GM23338 (cell line): ENCODE results near the gene DHRS13. TPM values are rescaled to one million over a fixed set of nuclear protein-coding genes. Genes with fewer than 3 reads are reported as not detected.

Experiments used
- ATAC-seq: fragments of 200-7000 bp; cut with Tn5 transposase; 3 replicates; pipeline ENCODE4 v1.9.1; 2020
- DNase-seq: peaks from one replicate; pipeline ENCODE4 v3.0.0-alpha.2; 2015; ENCODE audit warnings: low spot score
- H2AFZ ChIP-seq: fragments of 200-600 bp; sonication (generic); 2 replicates; pipeline ENCODE4 v1.8.0; 2016; ENCODE audit warnings: antibody characterized with exemption, mild to moderate bottlenecking, moderate library complexity
- H3F3A ChIP-seq: fragments of 200-600 bp; sonication (generic); replicated peaks from 2 replicates; pipeline ENCODE4 v1.8.0; 2017; ENCODE audit warnings: antibody characterized with exemption, mixed run types, low read depth
- H3K27ac ChIP-seq: fragments of 200-600 bp; sonication (generic); 2 replicates; pipeline ENCODE4 v1.6.1; 2016; ENCODE audit warnings: low read depth
- H3K27me3 ChIP-seq: fragments of 200-600 bp; sonication (generic); 2 replicates; pipeline ENCODE4 v1.8.0; 2016; ENCODE audit warnings: mild to moderate bottlenecking, mixed run types, moderate library complexity; ENCODE audit not compliant: insufficient read depth
- H3K36me3 ChIP-seq: fragments of 200-600 bp; sonication (generic); 2 replicates; pipeline ENCODE4 v1.8.0; 2016; ENCODE audit warnings: mild to moderate bottlenecking; ENCODE audit not compliant: insufficient read depth
- H3K4me1 ChIP-seq: fragments of 200-600 bp; sonication (generic); 2 replicates; pipeline ENCODE4 v1.8.0; 2016; ENCODE audit warnings: mild to moderate bottlenecking, moderate library complexity; ENCODE audit not compliant: insufficient read depth
- H3K4me2 ChIP-seq: fragments of 200-600 bp; sonication (generic); 2 replicates; pipeline ENCODE4 v1.7.1; 2017; ENCODE audit warnings: mixed run types
- H3K4me3 ChIP-seq: fragments of 200-600 bp; sonication (generic); 2 replicates; pipeline ENCODE4 v1.6.1; 2016; ENCODE audit warnings: mixed run types
- H3K79me2 ChIP-seq: fragments of 200-600 bp; sonication (generic); replicated peaks from 2 replicates; pipeline ENCODE4 v1.8.0; 2017; ENCODE audit warnings: mild to moderate bottlenecking; ENCODE audit not compliant: insufficient read depth
- H3K9me2 ChIP-seq: fragments of 200-600 bp; sonication (generic); 2 replicates; pipeline ENCODE4 v1.8.0; 2017; ENCODE audit not compliant: insufficient read depth
- H4K20me1 ChIP-seq: fragments of 200-600 bp; sonication (generic); replicated peaks from 2 replicates; pipeline ENCODE4 v1.8.0; 2017; ENCODE audit warnings: mild to moderate bottlenecking; ENCODE audit not compliant: insufficient read depth
- H3K27ac Mint-ChIP-seq: 2 replicates; pipeline ENCODE4 v1.8.0; 2020; ENCODE audit warnings: inconsistent platforms, mild to moderate bottlenecking, moderate library complexity, mixed read lengths
- H3K27me3 Mint-ChIP-seq: 3 replicates; pipeline ENCODE4 v1.8.0; 2022; ENCODE audit warnings: low read depth, mild to moderate bottlenecking, moderate library complexity, mixed read lengths, inconsistent platforms; ENCODE audit not compliant: insufficient read depth, poor library complexity
- H3K36me3 Mint-ChIP-seq: 3 replicates; pipeline ENCODE4 v1.8.0; 2021; ENCODE audit warnings: low read depth, mild to moderate bottlenecking, inconsistent platforms, moderate library complexity, mixed read lengths
- H3K4me1 Mint-ChIP-seq: 3 replicates; pipeline ENCODE4 v1.8.0; 2020; ENCODE audit warnings: mild to moderate bottlenecking, inconsistent platforms, mixed read lengths
- H3K4me3 Mint-ChIP-seq: 3 replicates; pipeline ENCODE4 v1.8.0; 2021; ENCODE audit warnings: moderate library complexity, mild to moderate bottlenecking, inconsistent platforms, mixed read lengths
- H3K9me3 Mint-ChIP-seq: 3 replicates; pipeline ENCODE4 v1.8.0; 2020; ENCODE audit warnings: moderate library complexity, mild to moderate bottlenecking, inconsistent platforms, mixed read lengths
- CREB1 ChIP-seq: fragments of 250-450 bp; sonication (Bioruptor Pico); IDR thresholded peaks from 2 replicates; pipeline ENCODE4 v1.5.0; 2020; ENCODE audit warnings: low read depth, mild to moderate bottlenecking, moderate library complexity
- EZH2 ChIP-seq: fragments of 200-600 bp; sonication (generic); IDR thresholded peaks from one replicate; pipeline ENCODE4 v1.8.0; 2017; ENCODE audit warnings: antibody characterized with exemption, mild to moderate bottlenecking, low read depth; ENCODE audit not compliant: unreplicated experiment
- EZH2phosphoT487 ChIP-seq: fragments of 200-600 bp; sonication (generic); IDR thresholded peaks from one replicate; pipeline ENCODE4 v1.8.1; 2018; ENCODE audit warnings: antibody characterized with exemption; ENCODE audit not compliant: unreplicated experiment
- NANOG ChIP-seq: IDR thresholded peaks from 2 replicates; pipeline ENCODE4 v1.6.1; 2016; ENCODE audit warnings: antibody characterized with exemption, borderline replicate concordance
- POLR2AphosphoS5 ChIP-seq: IDR thresholded peaks from 2 replicates; pipeline ENCODE4 v1.6.1; 2016; ENCODE audit warnings: antibody characterized with exemption, low read depth
- ZNF114 ChIP-seq: fragments of 250-450 bp; sonication (Bioruptor Pico); IDR thresholded peaks from 2 replicates; pipeline ENCODE4 v1.5.0; 2020; ENCODE audit warnings: mild to moderate bottlenecking, moderate library complexity
- ZNF331 ChIP-seq: fragments of 250-450 bp; sonication (Bioruptor Pico); IDR thresholded peaks from 2 replicates; pipeline ENCODE4 v1.5.0; 2020; ENCODE audit warnings: low read depth, mild to moderate bottlenecking, moderate library complexity
- polyA plus RNA-seq: library from polyadenylated mRNA; unstranded; fragments of >200 nt; fragmentation: Nextera tagmentation; extraction: Ambion mirVana; gene quantifications from 2 replicates; pipeline ENCODE4 v1.2.1, GENCODE V29; 2016
- total RNA-seq: library from RNA; depleted of rRNA; stranded (reverse); fragments of >200 nt; shearing (Covaris generic); gene quantifications from 2 replicates; pipeline ENCODE4 v1.2.3, GENCODE V29; 2014
- TF ChIP-seq, protein P1 (sequence below), 2 experiments: fragments of 200-600 bp in 1 of 2; sonication (generic) in 1 of 2; conservative IDR thresholded peaks; 2 replicates each; pipeline versions ENCODE4 v1.5.1 to v1.6.1; 2016 to 2017; ENCODE audit warnings: antibody characterized with exemption in 2 of 2, low read depth in 2 of 2, mild to moderate bottlenecking in 2 of 2, moderate library complexity in 1 of 2
- TF ChIP-seq, protein P2 (sequence below): fragments of 250-450 bp; sonication (Bioruptor Pico); IDR thresholded peaks from 2 replicates; pipeline ENCODE4 v1.5.0; 2020; ENCODE audit warnings: mild to moderate bottlenecking, moderate library complexity
- TF ChIP-seq, protein P3 (sequence below): IDR thresholded peaks from 2 replicates; pipeline ENCODE4 v1.6.1; 2016; ENCODE audit warnings: antibody characterized with exemption

DHRS13 gene
- total and polyA plus RNA-seq, 2 experiments from 2014 or later = 5.4 to 34.2 TPM

DNA sequence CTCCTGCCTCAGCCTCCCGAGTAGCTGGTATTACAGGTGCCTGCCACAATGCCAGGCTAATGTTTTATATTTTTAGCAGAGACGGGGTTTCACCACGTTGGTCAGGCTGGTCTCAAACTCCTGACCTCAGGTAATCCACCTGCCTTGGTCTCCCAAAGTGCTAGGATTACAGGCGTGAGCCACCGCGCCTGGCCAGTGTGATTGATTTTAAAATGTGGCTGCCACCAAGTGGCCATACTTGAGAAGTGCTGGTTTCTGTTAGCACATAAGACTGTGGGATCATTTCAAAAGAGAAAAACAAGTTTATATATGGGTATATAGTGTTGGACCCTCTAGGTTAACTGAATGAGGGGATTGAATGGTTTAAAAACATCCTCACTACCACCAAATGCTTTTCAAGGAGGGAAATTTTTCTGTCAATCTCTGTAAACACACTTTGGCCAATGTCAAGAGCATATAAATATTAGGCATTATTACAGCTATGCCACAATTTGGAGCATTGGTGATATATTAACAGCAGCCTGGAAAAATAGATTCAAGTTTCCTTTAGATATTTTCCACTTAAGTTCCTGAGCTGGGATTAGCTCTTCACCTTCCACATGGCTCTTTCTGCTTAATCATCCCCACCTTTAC lies 13.5 kb upstream of the DHRS13 start:
- Histone ChIP-seq H3K36me3 (peaks cover 79% of the 10 kb centered on the region), H3K27ac (no peak overlapping the region), H3K4me1 (no peaks in the 10 kb centered on the region), H3K27me3 (no peaks in the 10 kb centered on the region), H3K9me2 (no peaks in the 10 kb centered on the region), H4K20me1 (peaks cover 16% of the 10 kb centered on the region), H3K79me2 (peaks cover 15% of the 10 kb centered on the region; the same call in 1 of the 2 replicates), H2AFZ (no peak overlapping the region), H3K4me2 (no peak overlapping the region), H3K4me3 (no peak overlapping the region), H3F3A (peaks cover 71% of the 10 kb centered on the region)
- no peak overlapping the region; the same call in 1 of the 2 replicates for H3K27ac Mint-ChIP-seq
- TF ChIP-seq, protein P1, sequence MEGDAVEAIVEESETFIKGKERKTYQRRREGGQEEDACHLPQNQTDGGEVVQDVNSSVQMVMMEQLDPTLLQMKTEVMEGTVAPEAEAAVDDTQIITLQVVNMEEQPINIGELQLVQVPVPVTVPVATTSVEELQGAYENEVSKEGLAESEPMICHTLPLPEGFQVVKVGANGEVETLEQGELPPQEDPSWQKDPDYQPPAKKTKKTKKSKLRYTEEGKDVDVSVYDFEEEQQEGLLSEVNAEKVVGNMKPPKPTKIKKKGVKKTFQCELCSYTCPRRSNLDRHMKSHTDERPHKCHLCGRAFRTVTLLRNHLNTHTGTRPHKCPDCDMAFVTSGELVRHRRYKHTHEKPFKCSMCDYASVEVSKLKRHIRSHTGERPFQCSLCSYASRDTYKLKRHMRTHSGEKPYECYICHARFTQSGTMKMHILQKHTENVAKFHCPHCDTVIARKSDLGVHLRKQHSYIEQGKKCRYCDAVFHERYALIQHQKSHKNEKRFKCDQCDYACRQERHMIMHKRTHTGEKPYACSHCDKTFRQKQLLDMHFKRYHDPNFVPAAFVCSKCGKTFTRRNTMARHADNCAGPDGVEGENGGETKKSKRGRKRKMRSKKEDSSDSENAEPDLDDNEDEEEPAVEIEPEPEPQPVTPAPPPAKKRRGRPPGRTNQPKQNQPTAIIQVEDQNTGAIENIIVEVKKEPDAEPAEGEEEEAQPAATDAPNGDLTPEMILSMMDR (conservative IDR thresholded peaks at IDR 0.05; ENCODE audit: low read depth in 2 of 2) = peak; percentile 68 to 74
- TF ChIP-seq ZNF331 = no peak
- no peak overlapping the region for H3K4me3 Mint-ChIP-seq
- ATAC-seq (peak; percentile 86), DNase-seq (peak; percentile 71)
- no peaks in the 10 kb centered on the region for H3K4me1 Mint-ChIP-seq
- peaks cover 13% of the 10 kb centered on the region for H3K27me3 Mint-ChIP-seq
- H3K9me3 Mint-ChIP-seq = no peaks in the 10 kb centered on the region; the same call in 2 of the 3 replicates
- peaks cover 97% of the 10 kb centered on the region for H3K36me3 Mint-ChIP-seq

DNA sequence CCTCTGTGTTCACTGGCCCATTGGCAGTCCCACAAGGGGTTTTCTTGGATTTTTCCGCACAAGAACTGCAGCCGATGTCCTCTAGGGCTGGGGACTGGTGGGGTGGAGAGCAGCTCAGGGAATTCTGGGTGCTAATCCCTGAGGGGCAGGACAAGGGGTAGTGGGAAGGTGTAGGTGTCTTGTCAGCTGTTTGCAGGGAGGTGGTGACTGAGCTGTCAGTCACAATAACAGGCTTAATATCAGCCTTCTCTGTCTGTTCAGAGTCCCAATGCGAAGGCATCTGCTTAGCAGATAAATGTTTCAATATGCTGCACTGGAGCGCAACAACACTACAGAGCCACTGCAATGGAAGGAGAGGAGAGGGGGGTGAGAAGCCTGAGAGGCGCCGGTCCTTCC lies 10.1 kb upstream of the DHRS13 start:
- Mint-ChIP-seq H3K4me1 (peaks cover 21% of the 10 kb centered on the region), H3K9me3 (no peaks in the 10 kb centered on the region; the same call in 2 of the 3 replicates), H3K27ac (0 out of 2 replicates have a peak overlapping the region, but pooled peaks have one; percentile 9), H3K36me3 (peaks cover 97% of the 10 kb centered on the region), H3K27me3 (peaks cover 28% of the 10 kb centered on the region), H3K4me3 (no peak overlapping the region)
- Histone ChIP-seq H3K79me2 (peaks cover 15% of the 10 kb centered on the region; the same call in 1 of the 2 replicates), H4K20me1 (peaks cover 30% of the 10 kb centered on the region), H3F3A (peaks cover 86% of the 10 kb centered on the region), H3K27me3 (no peaks in the 10 kb centered on the region), H3K4me1 (peaks cover 22% of the 10 kb centered on the region), H3K27ac (no peak overlapping the region), H2AFZ (no peak overlapping the region), H3K9me2 (no peaks in the 10 kb centered on the region), H3K36me3 (peaks cover 79% of the 10 kb centered on the region), H3K4me3 (no peak overlapping the region), H3K4me2 (no peak overlapping the region)
- ATAC-seq = no peak
- no peak for DNase-seq
- TF ChIP-seq EZH2phosphoT487 = no peak
- TF ChIP-seq NANOG = no peak
- TF ChIP-seq, protein P2, sequence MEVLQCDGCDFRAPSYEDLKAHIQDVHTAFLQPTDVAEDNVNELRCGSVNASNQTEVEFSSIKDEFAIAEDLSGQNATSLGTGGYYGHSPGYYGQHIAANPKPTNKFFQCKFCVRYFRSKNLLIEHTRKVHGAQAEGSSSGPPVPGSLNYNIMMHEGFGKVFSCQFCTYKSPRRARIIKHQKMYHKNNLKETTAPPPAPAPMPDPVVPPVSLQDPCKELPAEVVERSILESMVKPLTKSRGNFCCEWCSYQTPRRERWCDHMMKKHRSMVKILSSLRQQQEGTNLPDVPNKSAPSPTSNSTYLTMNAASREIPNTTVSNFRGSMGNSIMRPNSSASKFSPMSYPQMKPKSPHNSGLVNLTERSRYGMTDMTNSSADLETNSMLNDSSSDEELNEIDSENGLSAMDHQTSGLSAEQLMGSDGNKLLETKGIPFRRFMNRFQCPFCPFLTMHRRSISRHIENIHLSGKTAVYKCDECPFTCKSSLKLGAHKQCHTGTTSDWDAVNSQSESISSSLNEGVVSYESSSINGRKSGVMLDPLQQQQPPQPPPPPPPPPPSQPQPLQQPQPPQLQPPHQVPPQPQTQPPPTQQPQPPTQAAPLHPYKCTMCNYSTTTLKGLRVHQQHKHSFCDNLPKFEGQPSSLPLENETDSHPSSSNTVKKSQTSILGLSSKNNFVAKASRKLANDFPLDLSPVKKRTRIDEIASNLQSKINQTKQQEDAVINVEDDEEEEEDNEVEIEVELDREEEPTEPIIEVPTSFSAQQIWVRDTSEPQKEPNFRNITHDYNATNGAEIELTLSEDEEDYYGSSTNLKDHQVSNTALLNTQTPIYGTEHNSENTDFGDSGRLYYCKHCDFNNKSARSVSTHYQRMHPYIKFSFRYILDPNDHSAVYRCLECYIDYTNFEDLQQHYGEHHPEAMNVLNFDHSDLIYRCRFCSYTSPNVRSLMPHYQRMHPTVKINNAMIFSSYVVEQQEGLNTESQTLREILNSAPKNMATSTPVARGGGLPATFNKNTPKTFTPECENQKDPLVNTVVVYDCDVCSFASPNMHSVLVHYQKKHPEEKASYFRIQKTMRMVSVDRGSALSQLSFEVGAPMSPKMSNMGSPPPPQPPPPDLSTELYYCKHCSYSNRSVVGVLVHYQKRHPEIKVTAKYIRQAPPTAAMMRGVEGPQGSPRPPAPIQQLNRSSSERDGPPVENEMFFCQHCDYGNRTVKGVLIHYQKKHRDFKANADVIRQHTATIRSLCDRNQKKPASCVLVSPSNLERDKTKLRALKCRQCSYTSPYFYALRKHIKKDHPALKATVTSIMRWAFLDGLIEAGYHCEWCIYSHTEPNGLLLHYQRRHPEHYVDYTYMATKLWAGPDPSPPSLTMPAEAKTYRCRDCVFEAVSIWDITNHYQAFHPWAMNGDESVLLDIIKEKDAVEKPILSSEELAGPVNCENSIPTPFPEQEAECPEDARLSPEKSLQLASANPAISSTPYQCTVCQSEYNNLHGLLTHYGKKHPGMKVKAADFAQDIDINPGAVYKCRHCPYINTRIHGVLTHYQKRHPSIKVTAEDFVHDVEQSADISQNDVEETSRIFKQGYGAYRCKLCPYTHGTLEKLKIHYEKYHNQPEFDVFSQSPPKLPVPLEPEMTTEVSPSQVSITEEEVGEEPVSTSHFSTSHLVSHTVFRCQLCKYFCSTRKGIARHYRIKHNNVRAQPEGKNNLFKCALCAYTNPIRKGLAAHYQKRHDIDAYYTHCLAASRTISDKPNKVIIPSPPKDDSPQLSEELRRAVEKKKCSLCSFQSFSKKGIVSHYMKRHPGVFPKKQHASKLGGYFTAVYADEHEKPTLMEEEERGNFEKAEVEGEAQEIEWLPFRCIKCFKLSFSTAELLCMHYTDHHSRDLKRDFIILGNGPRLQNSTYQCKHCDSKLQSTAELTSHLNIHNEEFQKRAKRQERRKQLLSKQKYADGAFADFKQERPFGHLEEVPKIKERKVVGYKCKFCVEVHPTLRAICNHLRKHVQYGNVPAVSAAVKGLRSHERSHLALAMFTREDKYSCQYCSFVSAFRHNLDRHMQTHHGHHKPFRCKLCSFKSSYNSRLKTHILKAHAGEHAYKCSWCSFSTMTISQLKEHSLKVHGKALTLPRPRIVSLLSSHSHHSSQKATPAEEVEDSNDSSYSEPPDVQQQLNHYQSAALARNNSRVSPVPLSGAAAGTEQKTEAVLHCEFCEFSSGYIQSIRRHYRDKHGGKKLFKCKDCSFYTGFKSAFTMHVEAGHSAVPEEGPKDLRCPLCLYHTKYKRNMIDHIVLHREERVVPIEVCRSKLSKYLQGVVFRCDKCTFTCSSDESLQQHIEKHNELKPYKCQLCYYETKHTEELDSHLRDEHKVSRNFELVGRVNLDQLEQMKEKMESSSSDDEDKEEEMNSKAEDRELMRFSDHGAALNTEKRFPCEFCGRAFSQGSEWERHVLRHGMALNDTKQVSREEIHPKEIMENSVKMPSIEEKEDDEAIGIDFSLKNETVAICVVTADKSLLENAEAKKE (CRISPR knock-in tag) = no peak
- TF ChIP-seq, protein P3, sequence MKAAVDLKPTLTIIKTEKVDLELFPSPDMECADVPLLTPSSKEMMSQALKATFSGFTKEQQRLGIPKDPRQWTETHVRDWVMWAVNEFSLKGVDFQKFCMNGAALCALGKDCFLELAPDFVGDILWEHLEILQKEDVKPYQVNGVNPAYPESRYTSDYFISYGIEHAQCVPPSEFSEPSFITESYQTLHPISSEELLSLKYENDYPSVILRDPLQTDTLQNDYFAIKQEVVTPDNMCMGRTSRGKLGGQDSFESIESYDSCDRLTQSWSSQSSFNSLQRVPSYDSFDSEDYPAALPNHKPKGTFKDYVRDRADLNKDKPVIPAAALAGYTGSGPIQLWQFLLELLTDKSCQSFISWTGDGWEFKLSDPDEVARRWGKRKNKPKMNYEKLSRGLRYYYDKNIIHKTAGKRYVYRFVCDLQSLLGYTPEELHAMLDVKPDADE = no peak
- TF ChIP-seq POLR2AphosphoS5 = no peak
- TF ChIP-seq CREB1 (CRISPR knock-in tag) = no peak
- TF ChIP-seq ZNF331 = no peak
- no peak for TF ChIP-seq EZH2
- no peak for TF ChIP-seq ZNF114
